ENCODE results near the gene PIP5K1A.
A peak's percentile ranks its signal among the peaks of the same experiment; 100 is the strongest.

PIP5K1A gene

GRCh38 chr1:151282883-151283725 lies 84.8 kb downstream of the PIP5K1A start:
- Mint-ChIP-seq H3K36me3 (ENCODE audit: low read depth) (peaks cover 5% of the 10 kb centered on the region), H3K27ac (peak overlapping the region; percentile 59), H3K4me1 (peaks cover 29% of the 10 kb centered on the region), H3K9me3 (no peaks in the 10 kb centered on the region), H3K4me3 (peak overlapping the region; percentile 90), H3K27me3 (ENCODE audit: low read depth, poor library complexity) (peaks cover 10% of the 10 kb centered on the region)
- DNase-seq, result peak; percentile 40
- TF ChIP-seq CTCF (IDR thresholded peaks at IDR 0.05), result no peak

- DNase-seq, result no peak
- H3K36me3 Mint-ChIP-seq (ENCODE audit: low read depth), result peaks cover 14% of the 10 kb centered on the region
- H3K4me3 Mint-ChIP-seq, result peak overlapping the region; percentile 90
- peaks cover 6% of the 10 kb centered on the region for H3K27me3 Mint-ChIP-seq (ENCODE audit: low read depth, poor library complexity)
- no peaks in the 10 kb centered on the region for H3K9me3 Mint-ChIP-seq
- H3K4me1 Mint-ChIP-seq, result peaks cover 29% of the 10 kb centered on the region
- peak overlapping the region; percentile 83 for H3K27ac Mint-ChIP-seq
- no peak for TF ChIP-seq CTCF (IDR thresholded peaks at IDR 0.05)
Measured at GRCh38 chr1:151284013-151284577, 85.7 kb downstream of the PIP5K1A start.

- no peak for TF ChIP-seq CTCF (IDR thresholded peaks at IDR 0.05)
- no peak for DNase-seq
- Mint-ChIP-seq H3K9me3 (no peaks in the 10 kb centered on the region), H3K36me3 (ENCODE audit: low read depth) (peaks cover 14% of the 10 kb centered on the region), H3K27ac (no peak overlapping the region), H3K4me1 (peaks cover 29% of the 10 kb centered on the region), H3K27me3 (ENCODE audit: low read depth, poor library complexity) (peaks cover 4% of the 10 kb centered on the region), H3K4me3 (no peak overlapping the region)
Measured at GRCh38 chr1:151286619-151287340, 88.4 kb downstream of the PIP5K1A start.

DNA sequence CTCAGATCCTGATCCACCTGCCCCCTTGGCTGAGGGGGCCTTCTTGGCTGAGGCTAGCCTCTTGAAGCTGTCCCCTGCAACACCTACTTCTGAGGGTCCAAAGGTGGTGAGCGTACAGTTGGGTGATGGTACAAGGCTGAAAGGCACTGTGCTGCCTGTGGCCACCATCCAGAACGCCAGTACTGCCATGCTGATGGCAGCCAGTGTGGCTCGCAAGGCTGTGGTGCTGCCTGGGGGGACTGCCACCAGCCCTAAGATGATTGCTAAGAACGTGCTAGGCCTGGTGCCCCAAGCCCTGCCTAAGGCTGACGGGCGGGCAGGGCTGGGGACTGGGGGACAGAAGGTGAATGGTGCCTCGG lies 89.0 kb downstream of the PIP5K1A start:
- no peak for DNase-seq
- Mint-ChIP-seq H3K27ac (no peak overlapping the region), H3K36me3 (ENCODE audit: low read depth) (peaks cover 14% of the 10 kb centered on the region), H3K4me3 (no peak overlapping the region), H3K9me3 (no peaks in the 10 kb centered on the region), H3K27me3 (ENCODE audit: low read depth, poor library complexity) (peaks cover 4% of the 10 kb centered on the region), H3K4me1 (peaks cover 29% of the 10 kb centered on the region)
- TF ChIP-seq CTCF (IDR thresholded peaks at IDR 0.05), result no peak

GRCh38 chr1:151287767-151288500 lies 89.6 kb downstream of the PIP5K1A start:
- H3K9me3 Mint-ChIP-seq, result no peaks in the 10 kb centered on the region
- no peak for TF ChIP-seq CTCF (IDR thresholded peaks at IDR 0.05)
- peaks cover 28% of the 10 kb centered on the region for H3K4me1 Mint-ChIP-seq
- DNase-seq, result no peak
- H3K36me3 Mint-ChIP-seq (ENCODE audit: low read depth), result peaks cover 19% of the 10 kb centered on the region
- H3K4me3 Mint-ChIP-seq, result no peak overlapping the region
- peaks cover 4% of the 10 kb centered on the region for H3K27me3 Mint-ChIP-seq (ENCODE audit: low read depth, poor library complexity)
- no peak overlapping the region for H3K27ac Mint-ChIP-seq

All from nephron progenitor cell (in vitro differentiated cells).